GM20000 (cell line): ENCODE data around the gene SLC47A2.

Experiments used
- DNase-seq: peaks from one replicate; pipeline ENCODE4 v3.0.0; 2012; ENCODE audit warnings: low spot score
- TF ChIP-seq, protein P1 (sequence below): IDR thresholded peaks from 2 replicates; pipeline ENCODE4 v1.5.1; 2012; ENCODE audit warnings: mild to moderate bottlenecking, control low read depth; ENCODE audit errors: extremely low read depth, missing control alignments

The SLC47A2 gene

DNA sequence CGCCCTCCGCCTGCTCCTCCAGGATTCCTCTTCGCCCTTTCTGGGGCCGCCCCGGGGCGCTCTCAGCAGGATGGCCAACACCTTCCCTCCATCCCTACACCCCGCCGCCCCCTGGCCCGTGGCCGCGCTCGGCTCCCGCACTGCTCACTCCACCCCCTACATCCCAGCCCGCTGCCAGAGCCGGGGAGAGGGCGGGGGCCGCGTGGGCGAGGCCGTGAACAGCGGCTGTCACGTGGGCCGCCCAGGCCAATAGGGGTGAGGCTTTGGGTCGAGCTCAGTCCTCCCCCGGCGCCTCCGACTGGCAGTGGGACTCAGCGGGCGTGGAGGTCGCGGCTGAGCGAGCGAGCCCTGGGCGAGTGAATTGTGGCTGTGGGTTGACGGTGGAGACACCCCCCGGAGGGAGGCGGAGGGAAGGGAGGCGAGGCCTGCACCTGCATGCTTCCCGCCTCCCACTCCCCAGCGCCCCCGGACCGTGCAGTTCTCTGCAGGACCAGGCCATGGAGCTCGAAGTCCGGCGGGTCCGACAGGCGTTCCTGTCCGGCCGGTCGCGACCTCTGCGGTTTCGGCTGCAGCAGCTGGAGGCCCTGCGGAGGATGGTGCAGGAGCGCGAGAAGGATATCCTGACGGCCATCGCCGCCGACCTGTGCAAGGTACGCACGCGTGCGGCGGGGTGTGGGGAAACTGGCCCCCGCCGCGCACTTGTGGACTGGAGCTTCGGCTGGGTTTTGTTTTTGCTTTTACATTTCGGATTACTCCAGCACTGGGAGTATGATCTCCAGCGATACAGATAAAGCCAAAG lies 67.7 kb downstream of the SLC47A2 start, which contains the start of gene ALDH3A2:
Gene ALDH3A2, plus strand, starts transcription at position 277 of the 799 bp plus-strand sequence. Its CDS starts 221 bp downstream, at position 498.
- TF ChIP-seq, protein P1, sequence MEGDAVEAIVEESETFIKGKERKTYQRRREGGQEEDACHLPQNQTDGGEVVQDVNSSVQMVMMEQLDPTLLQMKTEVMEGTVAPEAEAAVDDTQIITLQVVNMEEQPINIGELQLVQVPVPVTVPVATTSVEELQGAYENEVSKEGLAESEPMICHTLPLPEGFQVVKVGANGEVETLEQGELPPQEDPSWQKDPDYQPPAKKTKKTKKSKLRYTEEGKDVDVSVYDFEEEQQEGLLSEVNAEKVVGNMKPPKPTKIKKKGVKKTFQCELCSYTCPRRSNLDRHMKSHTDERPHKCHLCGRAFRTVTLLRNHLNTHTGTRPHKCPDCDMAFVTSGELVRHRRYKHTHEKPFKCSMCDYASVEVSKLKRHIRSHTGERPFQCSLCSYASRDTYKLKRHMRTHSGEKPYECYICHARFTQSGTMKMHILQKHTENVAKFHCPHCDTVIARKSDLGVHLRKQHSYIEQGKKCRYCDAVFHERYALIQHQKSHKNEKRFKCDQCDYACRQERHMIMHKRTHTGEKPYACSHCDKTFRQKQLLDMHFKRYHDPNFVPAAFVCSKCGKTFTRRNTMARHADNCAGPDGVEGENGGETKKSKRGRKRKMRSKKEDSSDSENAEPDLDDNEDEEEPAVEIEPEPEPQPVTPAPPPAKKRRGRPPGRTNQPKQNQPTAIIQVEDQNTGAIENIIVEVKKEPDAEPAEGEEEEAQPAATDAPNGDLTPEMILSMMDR: no peak
- peak; percentile 99 for DNase-seq

DNA sequence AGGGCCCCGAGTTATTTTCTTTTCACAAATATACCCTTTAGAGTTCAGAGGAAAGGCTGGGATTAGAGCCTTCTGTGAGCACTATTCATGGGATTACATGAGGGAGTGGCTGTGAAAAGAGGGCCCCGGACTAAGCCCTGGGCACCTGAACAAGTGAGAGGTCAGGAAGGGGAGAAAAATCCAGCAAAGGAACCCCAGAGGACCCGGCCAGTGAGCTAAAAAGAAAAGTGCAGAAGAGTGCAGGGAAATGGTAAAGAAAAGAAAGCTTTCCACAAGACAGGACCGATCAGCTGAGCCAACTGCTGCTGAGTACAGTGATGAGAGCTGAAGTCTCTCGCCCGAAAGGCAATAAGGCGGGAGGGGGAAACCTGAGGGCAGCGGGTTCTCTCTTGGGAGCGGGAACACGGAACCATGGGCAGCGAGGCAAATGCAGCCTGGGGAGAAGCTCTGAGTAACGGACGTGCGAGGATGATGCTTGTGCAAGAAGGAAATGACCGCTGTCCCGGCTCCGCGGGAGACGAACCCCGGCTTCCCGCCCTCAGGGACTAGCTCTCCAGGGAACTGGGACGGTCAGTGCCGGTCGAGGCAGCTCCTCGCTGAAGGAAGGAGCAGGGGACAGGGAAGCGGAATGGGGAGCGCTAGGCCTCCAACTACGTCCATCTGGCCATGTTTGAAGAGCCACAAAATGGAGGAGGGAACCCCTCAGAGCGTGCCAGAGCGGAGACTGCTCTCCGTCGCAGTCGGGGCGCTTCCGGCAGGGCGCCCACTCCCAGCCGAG lies 68.5 kb downstream of the SLC47A2 start:
- TF ChIP-seq, protein P1: no peak
- DNase-seq: peak; percentile 52

DNA sequence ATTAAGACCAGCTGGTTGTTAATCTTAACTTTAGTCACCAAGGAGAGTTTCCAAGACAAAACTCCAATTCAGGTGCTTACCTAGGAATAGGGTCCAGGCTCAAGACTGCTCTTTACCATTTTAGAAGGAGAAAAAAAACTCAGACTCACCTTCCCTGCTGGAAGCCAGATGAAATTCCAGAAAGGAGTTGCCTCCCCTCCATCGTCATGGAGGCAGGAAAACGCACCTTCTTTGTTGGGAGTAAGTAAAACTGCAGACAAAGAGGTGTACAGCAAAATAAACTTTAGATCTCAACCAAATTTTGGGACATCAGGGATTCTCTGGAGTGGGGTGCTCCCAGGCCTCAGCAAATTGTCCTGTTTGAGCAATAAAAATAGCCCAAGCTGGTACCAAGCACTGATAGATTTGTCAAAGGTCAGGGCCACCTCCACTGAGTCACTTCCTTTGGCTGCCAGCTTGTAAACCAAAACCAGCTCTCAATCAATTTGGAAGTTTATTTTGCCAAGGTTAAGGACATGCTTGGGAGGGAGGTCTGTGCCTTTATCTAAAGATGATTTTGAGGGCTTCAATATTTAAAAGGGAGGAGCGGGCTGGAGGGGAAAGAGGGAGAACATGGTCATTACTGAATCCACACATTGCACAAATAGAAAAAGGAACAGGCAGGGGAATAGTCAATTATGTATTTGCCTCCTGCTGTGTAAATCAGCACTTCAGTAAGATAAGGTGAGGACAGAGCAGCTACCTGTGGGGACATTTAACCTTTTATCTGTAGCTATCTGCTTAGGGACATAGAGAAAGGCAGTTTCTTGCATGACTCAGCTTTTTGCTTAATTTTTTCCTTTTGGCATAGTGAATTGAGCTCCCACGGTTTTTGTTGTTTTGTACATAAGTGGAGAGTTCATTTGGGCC lies 69.3 kb downstream of the SLC47A2 start:
- TF ChIP-seq, protein P1: no peak
- DNase-seq: no peak

DNA sequence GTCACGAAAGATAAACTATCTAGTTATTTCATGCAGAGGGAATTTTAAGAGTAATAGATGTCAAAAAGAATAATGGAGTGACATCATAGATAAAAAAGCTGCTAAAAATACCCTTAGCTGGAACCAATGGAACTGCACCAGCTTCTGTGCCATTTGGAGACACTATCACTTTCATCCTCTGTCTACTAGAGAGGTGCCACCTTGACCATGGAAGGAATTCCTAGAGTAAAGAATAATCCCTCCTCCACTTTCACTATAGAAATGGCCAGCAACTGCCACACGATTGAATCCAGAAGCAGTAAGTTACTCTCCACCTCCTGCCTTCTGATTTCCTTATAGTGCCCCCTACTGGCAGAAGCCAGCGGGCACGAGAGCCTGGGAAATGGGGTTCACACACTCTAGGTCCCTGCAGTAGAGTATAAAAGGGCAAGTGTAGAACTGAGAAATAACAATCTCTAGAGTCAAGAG lies 70.6 kb downstream of the SLC47A2 start:
- TF ChIP-seq, protein P1: peak; percentile 59

DNA sequence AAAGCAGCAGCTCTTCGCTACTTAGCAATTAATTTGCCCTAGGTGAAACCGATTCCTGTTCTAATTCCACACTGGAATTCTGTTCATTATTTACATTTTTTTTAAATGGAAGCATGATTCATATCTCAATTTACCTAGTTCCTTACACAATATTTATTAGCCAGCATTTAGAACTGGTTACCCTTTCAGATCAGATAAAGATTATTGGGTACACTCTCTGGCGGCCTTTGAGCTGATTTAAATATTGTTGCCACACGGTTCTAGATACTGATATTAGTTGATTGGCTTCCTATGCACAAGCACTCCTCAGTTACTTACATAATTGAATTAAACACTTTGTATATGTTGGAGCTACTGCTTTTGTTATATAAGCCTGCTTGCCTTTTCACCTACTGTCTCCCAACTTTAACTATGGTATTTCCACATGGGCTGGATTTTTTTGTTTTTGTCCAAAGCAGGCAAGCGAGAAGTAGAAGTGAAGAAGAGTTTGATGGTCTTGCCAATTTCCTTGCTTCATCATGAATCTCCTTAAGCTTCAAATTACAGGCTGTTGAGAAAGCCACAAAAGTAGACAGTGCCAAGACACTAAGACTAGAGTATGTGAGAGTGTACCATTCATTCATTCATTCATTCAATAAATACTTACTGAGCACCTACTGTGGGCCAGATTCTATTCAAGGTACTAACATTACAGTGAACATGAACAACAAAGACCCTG lies 71.7 kb downstream of the SLC47A2 start:
- DNase-seq: no peak
- TF ChIP-seq, protein P1: no peak

More for the DNA sequence above, 70.6 kb downstream of the SLC47A2 start:
- peak; percentile 74 for DNase-seq

DNA sequence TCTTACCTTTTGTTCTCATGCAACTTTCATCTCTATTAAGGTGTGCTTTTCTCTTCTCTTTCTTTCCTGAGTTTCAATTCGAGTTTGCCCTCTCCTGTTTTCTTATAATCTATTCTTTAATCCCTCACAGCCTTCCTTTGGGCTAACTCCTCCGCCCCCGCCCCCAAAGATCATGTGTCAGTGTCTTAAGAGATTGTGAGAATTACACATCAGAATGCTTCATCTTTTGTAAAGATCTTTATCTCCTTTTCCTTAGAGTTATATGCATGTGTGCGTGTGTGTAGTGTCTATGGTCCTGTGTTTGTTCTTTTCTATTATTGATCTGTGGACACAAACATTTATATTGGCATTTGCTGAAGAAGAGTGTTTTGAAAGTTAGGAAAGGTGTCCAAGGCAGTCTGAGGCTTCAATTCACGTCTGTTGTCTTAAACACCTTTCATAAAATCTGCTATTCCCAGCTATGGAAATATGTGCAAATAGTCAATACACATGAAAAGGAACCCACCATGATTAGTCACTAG lies 74.0 kb downstream of the SLC47A2 start:
- TF ChIP-seq, protein P1: no peak

More for the DNA sequence above, 74.0 kb downstream of the SLC47A2 start:
- DNase-seq: no peak
